GM12892 (cell line): Measurements from ENCODE around the gene CEMIP.

Source experiments
- POLR2A ChIP-seq: IDR thresholded peaks from 2 replicates; pipeline ENCODE4 v1.6.1; 2011; ENCODE audit warnings: low read depth, low read length, control low read depth
- POLR2AphosphoS5 ChIP-seq: IDR thresholded peaks from 2 replicates; pipeline ENCODE4 v1.6.1; 2011; ENCODE audit warnings: low read depth, low read length, control low read depth
- TAF1 ChIP-seq: IDR thresholded peaks from 2 replicates; pipeline ENCODE4 v1.6.1; 2011; ENCODE audit warnings: low read depth, mild to moderate bottlenecking, control low read depth, low read length, borderline replicate concordance

DNA sequence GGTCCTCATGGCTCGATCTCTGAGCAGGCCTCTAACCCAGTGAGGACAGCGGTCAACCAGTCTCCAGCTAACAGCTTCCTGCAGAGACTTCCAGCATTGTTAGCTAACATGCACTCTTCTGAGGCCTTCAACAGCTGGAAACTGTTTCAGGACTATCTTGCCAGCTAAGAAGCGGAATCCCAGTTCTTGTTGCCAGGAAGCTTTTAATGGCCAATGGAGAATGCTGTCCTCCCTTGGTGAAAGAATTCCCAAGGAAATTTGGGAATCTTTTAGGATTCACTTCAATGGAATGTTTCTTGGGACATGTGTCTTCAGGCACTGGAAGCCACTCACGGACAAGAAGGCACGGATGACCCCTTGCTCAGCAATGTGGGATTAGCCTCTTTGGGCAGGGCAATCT, 91.7 kb downstream of the CEMIP start:
- TF ChIP-seq POLR2A (no peak), TAF1 (no peak), POLR2AphosphoS5 (no peak)
